HUDEP-2 (cell line): ENCODE data around the gene PARD3.
A peak's percentile ranks its signal among the peaks of the same experiment; 100 is the strongest.

Experiments
- DNase-seq, 76 experiments: peaks; one replicate each; lab custom pipeline; 2025; ENCODE audit not compliant: unreplicated experiment in 76 of 76; lab: John Stamatoyannopoulos, UW

PARD3 gene

DNA sequence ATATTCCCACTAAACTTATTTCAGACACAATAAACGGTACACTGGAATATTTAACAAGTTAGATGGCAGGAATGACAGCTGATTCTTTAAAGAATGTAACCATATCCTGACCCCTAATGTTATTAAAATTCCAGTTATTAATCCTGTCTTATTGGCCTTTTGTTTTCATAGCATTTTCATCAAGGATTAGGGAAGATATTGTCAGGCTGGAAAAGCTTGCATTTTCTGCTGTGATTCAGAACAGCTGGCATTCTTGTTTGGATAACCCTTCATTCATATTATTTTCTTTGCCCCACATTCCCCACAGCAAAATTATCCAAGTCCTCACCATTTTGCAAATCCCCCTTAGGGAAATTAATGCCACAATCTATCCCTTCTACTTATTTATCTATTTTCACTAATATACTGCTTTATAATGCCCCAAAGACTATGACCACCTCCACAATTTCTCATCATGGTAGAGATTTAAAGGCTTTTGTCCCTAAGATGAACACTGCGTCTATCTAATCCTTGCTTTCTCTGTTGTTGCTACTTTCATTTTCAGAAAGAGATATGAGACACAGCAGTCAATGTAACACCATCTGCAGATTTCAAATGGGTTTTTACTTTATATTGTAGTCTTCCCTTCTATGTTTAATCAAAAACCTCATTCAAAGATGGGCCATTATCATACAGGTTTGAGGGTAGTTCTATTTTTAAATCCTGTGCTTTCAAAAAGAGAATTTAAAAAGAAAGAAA is 475.1 kb downstream of the PARD3 start:
- DNase-seq = no peak

DNA sequence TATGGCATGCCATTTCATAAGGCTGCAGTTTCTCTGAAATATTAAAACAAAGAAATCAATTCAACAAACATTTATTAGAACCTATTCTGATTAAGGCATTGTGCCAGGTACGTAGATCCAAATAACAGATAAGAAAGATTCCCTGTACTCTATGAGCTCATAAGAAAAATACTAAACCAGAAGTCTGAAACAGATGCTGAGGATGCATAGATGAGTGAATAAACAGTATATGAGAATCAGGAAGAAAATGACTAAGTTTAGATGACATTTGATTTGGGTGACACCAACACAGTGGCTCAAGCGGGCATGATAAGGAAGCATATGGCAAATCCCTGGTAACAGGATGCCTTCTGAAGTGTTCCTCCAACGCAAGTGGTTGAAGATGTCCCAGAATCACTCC is 477.2 kb downstream of the PARD3 start:
- DNase-seq = no peak

DNA sequence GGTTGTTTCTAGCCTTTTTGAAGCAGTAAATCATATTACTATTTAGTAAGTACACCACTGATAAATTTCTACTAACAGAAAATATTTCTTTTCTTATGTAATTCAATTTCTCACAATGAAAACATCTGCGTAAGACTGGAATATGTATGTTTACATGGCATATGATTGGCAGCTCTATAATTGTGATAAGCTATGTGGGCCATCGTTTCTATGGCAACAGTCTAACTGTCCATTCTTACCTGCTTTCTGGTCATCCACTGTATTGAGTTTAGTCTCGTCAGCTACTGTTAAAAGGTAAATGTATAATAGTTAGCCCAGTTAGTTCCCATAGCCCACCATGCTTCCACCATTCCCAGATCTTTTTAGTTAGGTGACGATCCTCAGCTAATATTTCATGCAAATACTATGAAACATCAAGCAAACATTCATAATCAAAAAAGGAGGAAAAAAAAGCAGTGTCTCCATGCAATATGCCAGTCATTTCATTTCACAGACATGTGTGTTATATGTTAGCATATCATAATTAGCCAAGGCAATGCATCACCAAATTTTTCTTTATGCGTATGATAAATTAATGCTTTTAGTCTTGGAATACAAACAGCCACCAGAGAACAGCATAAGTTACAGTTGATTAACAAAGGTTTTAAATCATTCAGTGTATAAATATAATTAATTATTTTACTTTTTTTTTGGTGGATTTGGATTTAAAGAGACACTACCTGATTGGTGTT is 479.0 kb downstream of the PARD3 start:
- no peak for DNase-seq

DNA sequence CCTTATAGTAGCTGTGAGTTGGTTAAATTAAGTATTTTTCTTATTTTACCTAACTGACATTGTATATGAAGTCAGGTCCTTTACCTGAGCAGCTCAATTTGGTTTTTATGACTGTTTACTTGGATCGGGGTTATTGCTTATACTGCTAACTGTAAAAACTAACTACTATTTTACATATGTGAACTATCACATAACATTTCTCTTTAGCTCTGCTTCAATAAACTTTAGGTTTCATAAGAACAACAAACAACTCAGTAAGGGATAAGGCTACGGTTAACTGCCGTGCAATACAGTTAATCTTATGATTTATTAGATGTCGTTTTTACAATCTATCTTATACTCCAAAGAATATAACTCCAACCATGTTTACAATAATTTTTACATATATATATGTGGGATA is 480.2 kb downstream of the PARD3 start:
- DNase-seq = no peak

DNA sequence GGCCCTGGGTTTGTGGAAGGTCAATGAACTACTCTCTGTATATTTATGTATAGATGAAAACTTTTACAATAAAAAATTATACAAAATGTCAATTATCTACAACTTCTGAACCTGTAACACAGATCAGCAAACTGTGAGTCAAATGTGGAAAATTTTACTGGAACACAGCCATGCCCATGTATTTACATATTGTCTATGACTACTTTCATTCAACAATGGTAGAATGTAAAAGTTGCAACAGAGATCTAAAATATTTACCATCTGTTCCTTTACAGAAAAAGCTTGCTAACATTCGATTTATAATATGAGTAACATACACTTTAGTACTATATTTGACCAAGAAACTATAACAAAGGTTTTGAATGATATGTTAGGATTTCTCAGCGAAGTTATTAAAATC is 481.6 kb downstream of the PARD3 start:
- no peak for DNase-seq

DNA sequence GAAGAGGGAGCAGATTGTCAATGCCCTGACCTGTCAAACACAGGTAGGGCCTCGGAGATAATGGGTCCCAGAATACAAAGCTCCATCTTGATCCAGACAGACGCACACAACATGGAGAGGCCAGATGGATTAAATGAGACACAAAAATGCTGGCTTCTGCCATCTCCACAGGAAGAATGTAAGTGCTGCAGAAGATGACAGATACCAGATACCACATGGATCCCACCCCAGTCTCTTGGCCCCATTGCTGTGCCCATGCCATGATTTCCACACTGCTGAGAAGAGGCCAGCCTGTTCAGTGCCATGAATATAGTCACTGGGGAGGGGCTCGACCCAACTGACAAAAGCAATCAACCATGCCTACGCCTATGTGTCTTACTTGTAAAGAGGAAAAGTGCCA is 487.9 kb downstream of the PARD3 start:
- DNase-seq = no peak

DNA sequence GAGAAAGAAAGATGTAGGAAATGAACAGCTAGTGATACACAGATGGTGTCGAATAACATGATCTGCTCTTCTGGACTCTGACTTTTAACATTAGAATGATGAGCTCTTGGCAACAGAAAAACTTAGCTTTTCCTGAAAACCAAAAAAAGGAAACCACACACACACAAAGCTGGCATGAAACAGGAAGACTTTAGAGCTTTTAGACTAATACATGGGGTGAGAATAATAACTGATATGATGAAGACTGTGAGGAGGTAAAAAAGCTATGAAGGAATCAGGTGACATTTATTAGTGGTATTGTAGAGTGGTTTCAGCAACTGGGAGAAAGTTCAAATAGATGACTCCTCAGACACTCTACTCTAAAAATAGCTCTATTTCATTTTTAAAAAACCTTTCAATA is 491.9 kb downstream of the PARD3 start:
- DNase-seq = no peak

DNA sequence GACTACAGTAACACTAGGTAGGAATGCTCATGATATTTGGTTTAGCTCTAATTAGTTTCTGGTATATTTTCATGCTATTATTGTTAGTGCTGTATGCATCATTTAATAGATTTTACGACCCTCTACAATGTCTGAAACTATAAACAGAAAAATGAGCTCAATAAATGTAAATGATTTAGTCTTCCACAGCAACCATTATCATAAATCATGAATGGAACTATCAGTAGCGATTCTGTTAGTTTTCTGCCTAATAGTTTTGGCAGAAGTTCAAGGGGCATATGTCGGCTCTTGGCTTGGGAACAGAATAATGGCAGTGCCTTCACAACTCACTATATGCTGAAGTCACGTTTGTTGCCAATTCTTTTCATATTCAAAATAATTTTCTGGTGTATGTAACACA is 494.8 kb downstream of the PARD3 start:
- DNase-seq = no peak

DNA sequence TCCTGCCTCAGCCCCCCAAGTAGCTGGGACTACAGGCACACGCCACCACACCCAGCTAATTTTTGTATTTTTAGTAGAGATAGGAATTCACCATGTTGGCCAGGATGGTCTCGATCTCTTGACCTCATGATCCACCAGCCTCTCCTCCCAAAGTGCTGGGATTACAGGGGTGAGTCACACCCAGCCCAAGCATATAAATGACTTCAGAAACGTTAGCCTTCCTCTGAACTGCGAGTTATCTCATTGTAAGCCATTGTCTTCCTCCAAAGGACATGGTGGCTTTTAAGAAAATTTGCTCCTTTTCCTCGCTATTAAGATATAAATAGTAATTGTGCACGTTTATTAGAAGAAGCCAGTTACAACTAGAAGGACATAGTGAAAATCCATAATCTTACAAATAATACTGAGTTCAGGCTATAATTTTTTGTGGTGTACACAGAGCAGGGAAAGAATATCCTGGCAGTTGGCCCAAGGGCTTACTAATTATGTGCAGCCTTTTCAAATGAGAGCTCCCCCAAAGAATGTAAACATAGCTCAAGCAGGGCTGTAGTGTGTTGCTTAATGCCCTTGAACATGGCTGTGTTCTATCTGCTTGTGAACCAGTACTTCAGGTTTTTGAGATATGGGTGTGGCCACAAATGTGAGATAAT is 495.8 kb downstream of the PARD3 start:
- DNase-seq = peak in 19 of 76 experiments; percentile 2 to 54 (median 14)

DNA sequence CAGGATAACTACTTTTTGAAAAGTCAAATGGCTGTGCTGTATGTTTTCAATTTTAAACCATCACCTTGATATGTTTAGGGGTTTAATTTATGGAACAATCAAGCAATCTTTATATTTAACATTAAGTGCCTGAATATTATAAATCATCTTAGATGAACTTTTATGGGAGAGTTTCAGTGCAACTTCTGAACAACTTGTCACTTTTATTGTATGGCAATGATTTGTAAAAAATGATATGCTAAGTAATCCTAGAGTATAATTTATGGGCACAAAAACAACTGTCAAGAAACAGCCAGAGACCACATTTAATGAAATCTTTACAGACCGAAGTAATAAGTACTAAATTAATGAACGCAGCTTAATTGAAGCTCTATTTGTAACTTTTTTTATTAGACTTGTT is 498.9 kb downstream of the PARD3 start:
- no peak for DNase-seq

DNA sequence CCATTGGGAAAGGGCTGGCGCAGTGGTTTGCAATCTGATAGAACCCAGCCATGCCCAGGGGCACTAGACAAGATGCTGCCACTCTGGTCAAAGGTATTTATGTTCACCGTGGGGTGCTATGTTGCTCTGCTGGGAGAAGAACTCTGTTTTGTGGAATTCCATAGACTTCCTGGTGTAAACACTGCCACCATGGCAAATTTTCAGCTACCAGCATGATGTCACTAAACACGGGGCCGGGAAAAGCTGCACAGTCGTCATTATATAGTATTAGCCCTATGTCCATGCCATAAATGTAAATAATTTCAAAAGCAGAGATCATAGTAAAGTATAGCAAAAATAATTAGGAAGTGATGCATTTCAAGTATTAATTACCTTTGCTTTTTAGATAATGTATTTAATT is 500.6 kb downstream of the PARD3 start:
- DNase-seq = no peak

DNA sequence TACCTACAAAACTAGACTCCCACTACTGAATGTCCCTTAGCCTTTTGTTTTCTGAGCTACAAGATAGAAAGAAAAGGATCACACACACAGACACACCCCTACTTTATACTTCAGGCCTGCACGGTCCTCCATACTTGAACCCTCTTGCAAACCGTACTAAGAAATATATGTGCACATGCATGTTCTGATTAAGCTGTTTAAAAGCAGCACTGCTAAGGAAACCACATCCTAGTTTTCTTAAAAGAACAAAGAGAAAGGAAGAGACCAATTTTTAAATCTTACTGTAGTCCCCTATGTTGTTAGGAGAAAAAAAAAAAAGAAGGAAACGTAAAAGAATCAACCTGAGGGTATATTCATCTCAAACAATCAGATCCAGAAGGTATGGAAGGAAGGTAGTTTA is 501.2 kb downstream of the PARD3 start:
- no peak for DNase-seq

DNA sequence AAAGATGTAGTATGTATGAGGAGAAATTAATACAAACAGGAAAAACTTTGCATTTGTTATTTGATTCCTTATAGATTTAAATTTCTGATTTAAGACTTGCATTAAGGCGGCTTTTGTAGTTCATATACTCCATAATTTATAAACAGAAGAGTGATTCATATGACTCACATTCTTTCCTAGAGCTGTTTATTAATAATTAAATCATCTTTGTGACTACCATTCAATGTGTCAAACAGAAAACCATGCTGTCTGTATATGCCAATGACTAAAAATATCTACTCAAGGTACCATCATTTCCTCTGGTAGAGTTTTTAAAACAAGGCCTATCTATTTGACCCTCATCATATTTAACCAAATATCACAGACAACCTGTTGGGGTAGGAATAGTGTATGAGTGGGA is 501.7 kb downstream of the PARD3 start:
- no peak for DNase-seq

DNA sequence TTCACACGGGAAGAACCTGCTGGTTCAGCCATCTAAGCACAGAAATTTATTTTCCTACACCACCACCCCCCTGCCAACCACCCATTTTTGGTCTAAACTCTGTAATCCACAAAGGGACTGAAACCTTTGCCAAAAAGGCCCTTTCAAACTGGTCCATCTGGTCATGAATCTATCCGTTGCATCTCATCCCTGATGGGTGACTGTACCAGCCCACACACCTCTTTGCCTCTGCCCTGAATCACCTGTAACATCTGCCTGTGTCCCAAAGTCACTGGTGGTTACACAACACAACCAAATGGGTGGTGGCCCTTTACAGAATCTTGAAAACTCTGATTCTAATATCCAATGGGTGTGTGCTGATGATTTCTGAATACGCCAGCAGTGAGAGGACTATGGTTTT is 503.4 kb downstream of the PARD3 start:
- DNase-seq = no peak

DNA sequence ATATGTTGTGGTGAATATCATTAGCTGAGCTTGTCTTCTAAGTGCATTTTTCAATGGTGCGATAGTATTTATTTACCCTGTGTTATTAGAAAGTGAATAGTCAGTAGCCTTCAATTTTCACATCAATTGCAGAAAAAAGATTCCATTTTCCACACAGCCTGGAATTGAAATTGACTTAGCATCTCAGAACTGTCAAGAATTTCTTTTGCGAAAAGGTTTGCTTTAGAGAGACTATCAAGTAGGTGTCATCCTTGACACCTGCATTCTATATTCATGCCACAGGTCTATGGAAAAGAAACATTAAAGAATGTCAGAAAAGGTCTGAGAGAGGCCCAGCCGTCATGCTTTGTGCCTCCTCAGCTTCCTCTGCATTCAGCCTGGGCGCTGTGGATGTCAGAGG is 504.9 kb downstream of the PARD3 start:
- DNase-seq = no peak

DNA sequence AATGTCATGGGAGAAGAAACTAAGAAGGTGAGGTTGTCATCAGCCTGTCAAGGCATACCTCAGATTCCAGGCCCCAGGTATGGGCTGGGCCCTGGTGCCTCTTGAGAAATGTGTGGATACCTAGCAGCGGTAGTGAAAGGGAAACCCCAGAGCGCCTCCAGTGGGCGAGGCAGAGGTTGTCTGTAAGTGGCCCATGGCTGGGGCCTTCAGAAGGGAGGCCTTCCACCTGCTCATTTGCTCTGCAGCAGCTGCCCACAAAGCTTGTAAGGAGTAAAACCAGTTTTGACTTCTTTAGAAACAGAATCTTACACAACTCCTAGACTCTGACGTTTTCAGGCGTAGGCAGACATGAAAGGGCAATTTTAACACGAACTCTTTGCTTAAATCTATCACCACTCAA is 509.9 kb downstream of the PARD3 start:
- DNase-seq = peak in 3 of 76 experiments; percentile 5 to 12 (median 6)

DNA sequence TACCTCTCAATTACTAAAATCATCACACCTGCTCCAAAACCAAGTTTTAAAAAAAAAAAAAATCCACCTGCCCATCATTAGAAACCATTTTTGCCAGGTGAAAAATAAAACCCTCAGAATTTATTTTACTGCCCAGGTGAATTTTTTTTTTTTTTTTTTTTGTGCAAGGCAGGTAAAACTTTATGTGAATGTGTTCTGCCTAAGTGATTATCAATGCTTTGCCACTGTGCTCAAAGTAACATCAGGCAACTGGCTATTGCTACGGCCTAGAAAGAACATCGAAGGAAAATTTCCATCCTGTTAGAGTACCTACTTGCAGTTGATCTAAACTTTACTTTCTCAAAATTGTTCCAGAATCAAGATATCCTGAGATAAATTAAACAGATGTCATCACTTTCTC is 512.1 kb downstream of the PARD3 start:
- DNase-seq = no peak

DNA sequence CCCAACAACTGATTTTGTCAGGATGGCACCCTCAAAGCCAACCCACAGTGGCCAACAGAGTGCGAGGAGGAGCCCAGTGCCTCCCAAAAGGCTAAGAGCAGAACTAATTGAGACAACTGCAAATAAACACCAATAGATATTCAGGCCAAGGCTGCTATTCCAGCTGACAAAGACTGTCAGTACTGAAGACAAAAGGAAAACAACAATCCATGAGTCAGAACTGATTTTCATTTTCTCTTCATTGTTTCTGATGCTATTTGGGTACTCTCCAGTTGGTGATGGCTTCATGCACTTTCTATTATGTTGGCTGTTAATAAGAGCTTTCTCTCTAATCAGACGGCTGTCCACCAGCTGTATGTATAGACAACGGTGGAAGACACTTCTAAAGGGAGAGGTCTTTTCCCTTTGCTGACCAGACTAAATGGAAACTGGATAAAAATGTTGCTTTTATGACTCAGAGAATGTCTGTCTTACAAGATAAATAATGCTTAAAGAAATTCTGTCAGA is 515.9 kb downstream of the PARD3 start:
- peak in 1 of 76 experiments; percentile 11 for DNase-seq

DNA sequence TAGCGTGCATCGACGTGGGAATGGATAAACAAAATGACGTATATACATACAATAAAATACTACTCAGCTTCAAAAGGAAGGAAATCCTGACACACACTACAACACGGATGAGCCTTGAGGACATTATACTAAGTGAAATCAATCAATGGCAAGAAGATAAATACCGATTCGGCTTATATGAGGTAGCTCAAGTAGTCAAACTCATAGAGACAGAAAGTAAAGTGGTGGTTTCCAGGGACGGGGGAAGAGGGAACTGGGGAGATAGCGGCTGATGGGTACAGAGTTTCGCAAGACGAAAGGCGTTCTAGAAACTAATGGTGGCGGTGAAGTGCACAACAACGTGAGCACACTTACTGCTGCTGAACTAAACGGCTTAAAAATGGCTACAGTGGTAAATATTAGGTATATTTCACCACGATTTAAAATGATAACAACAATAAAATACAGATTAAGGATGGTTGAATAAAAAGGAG is 516.7 kb downstream of the PARD3 start:
- DNase-seq = no peak

DNA sequence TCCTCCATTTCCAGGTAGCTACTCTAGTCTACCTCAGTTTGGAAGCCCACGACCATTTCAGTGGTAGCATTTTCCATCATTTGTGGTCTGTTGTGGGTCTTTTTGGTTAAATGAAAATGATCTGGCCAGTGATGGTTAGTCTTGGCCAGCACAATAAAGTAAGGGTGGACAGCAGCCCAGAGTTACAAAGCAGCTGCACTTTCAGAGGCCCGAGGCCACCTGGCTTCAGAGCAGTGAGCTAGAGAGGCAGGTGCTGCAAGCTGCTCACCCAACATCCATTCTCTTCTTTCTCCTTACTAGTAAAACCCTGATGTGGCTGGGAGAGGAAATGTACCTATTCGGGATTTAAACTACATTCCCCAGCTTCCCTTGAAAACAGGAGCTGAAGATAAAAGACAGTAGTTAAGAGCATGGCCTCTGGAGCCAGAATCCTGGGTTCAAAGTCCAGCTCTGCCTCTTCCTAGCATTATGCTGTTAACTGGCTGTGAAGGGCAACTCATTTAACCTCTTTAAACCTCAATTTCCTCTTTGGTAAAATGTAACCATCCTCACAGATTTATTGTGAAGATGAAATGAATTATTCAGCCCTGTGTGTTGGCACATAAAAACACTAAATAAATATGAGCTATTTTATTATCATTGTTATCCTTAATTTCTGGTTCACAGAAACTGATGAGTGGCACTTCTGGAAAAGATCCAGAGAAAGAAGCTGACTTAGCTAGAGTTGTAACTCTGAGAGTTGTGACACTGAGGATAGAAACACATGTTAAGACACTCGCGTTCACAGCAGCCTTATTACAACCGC is 517.4 kb downstream of the PARD3 start:
- no peak for DNase-seq

DNA sequence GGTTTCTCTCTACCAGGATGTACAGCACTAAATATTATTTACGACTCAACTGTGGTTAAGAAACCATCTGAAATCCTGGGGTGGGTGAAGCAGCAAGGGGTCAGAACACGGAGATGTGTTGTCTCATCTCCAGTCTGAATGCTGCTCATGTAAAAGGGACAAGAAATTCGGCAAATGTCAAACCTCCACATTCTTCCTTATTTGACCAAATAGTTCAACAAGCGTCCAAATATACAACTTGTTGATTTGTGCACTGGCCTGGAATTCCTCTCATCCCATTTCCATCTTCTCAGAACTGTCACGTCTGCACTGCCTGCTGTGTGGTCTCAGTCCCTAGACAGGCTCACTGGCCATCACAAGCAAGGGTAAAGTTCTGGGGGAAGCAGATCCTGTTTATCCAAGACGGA is 520.0 kb downstream of the PARD3 start:
- DNase-seq = no peak
